ENCODE data around the gene LAMP1.

The LAMP1 gene

GRCh38 chr13:113319371-113319770 lies 22.3 kb downstream of the LAMP1 start:
- no peak for DNase-seq (ENCODE audit: low spot score)
- no peak for TF ChIP-seq CTCF (IDR thresholded peaks at IDR 0.05; ENCODE audit: borderline replicate concordance, control extremely low read depth, extremely low read depth, insufficient read depth, missing control alignments)
- in situ Hi-C loops (cut with MboI; ENCODE audit: low sequenced_read_pairs, unreplicated experiment), result no loop called here

- no peak for DNase-seq (ENCODE audit: low spot score)
- in situ Hi-C loops (cut with MboI; ENCODE audit: low sequenced_read_pairs, unreplicated experiment), result no loop called here
- no peak for TF ChIP-seq CTCF (IDR thresholded peaks at IDR 0.05; ENCODE audit: borderline replicate concordance, control extremely low read depth, extremely low read depth, insufficient read depth, missing control alignments)
Measured at GRCh38 chr13:113320226-113320875, 23.3 kb downstream of the LAMP1 start.

- in situ Hi-C loops (cut with MboI; ENCODE audit: low sequenced_read_pairs, unreplicated experiment), result no loop called here
- no peak for TF ChIP-seq CTCF (IDR thresholded peaks at IDR 0.05; ENCODE audit: borderline replicate concordance, control extremely low read depth, extremely low read depth, insufficient read depth, missing control alignments)
- DNase-seq (ENCODE audit: low spot score), result no peak
Measured at GRCh38 chr13:113321546-113321945, 24.5 kb downstream of the LAMP1 start.

- no peak for TF ChIP-seq CTCF (IDR thresholded peaks at IDR 0.05; ENCODE audit: borderline replicate concordance, control extremely low read depth, extremely low read depth, insufficient read depth, missing control alignments)
- DNase-seq (ENCODE audit: low spot score), result no peak
- in situ Hi-C loops (cut with MboI; ENCODE audit: low sequenced_read_pairs, unreplicated experiment), result no loop called here
Measured at GRCh38 chr13:113322043-113322461, 25.0 kb downstream of the LAMP1 start.

GRCh38 chr13:113322890-113323651 lies 26.0 kb downstream of the LAMP1 start:
- in situ Hi-C loops (cut with MboI; ENCODE audit: low sequenced_read_pairs, unreplicated experiment), result no loop called here
- no peak for DNase-seq (ENCODE audit: low spot score)
- TF ChIP-seq CTCF (IDR thresholded peaks at IDR 0.05; ENCODE audit: borderline replicate concordance, control extremely low read depth, extremely low read depth, insufficient read depth, missing control alignments), result no peak

GRCh38 chr13:113323869-113324268 lies 26.8 kb downstream of the LAMP1 start:
- TF ChIP-seq CTCF (IDR thresholded peaks at IDR 0.05; ENCODE audit: borderline replicate concordance, control extremely low read depth, extremely low read depth, insufficient read depth, missing control alignments), result no peak
- DNase-seq (ENCODE audit: low spot score), result no peak
- in situ Hi-C loops (cut with MboI; ENCODE audit: low sequenced_read_pairs, unreplicated experiment), result no loop called here

All from GM13976 (cell line).